ENCODE measurements around the gene MT2A. TPM values are rescaled to one million over a fixed set of nuclear protein-coding genes. Genes with fewer than 3 reads are reported as not detected.
A peak's percentile ranks its signal among the peaks of the same experiment; 100 is the strongest.

The MT2A gene
- total RNA-seq, 1 experiment from 2014 or later = 673 TPM

GRCh38 chr16:56643080-56643778, 34.8 kb downstream of the MT2A start:
- BruUV-seq (replicated peaks) = no TSS peak

GRCh38 chr16:56643833-56644232, 35.4 kb downstream of the MT2A start:
- no peaks in the 10 kb centered on the region for H3K9me3 ChIP-seq (ENCODE audit: control insufficient read depth, insufficient read depth, low read depth, low read length)
- H3K36me3 ChIP-seq (ENCODE audit: control insufficient read depth, insufficient read depth, low read length) = no peaks in the 10 kb centered on the region
- CTCF ChIA-PET = interaction anchor here (0.6 to 0.9 kb wide), 2 partner anchors 20 to 43 kb away, joined by 3 to 5 read pairs; no protein-coding TSS in a partner anchor
- POLR2A ChIA-PET = interaction anchor here (1.2 kb wide), 1 partner anchor 18 kb away, joined by 3 read pairs; the partner anchor contains the start of gene MT1E
- H3K4me3 ChIP-seq (ENCODE audit: low read depth in 2 of 2, low read length in 2 of 2) = peak overlapping the region; percentile 31 to 40
- H3K27me3 ChIP-seq (ENCODE audit: control insufficient read depth, insufficient read depth, low read length) = no peaks in the 10 kb centered on the region
- H3K4me1 ChIP-seq (ENCODE audit: control insufficient read depth, insufficient read depth, low read length) = peaks cover 16% of the 10 kb centered on the region
- H3K27ac ChIP-seq (ENCODE audit: low read length) = peak overlapping the region; percentile 54; the same call in 1 of the 2 replicates
- in situ Hi-C loops (cut with HindIII; ENCODE audit: low pct_unique_long_range_greater_than_20kb, low sequenced_read_pairs) = no loop called here
- no peak for ATAC-seq
- BruUV-seq (replicated peaks) = no TSS peak
- DNase-seq (ENCODE audit: low read depth, low spot score) = no peak
- TF ChIP-seq TCF7L2 (IDR thresholded peaks at IDR 0.05; ENCODE audit: low read depth, low read length) (no peak), REST (IDR thresholded peaks at IDR 0.05; ENCODE audit: insufficient read depth in 1 of 2, low read depth in 2 of 2, low read length in 1 of 2) (peak; percentile 57 to 77; a peak in 3 of 4 replicates), SIN3A (IDR thresholded peaks at IDR 0.05; ENCODE audit: borderline replicate concordance, insufficient read depth, low read depth, low read length) (no peak)
- TF ChIP-seq, protein P1, sequence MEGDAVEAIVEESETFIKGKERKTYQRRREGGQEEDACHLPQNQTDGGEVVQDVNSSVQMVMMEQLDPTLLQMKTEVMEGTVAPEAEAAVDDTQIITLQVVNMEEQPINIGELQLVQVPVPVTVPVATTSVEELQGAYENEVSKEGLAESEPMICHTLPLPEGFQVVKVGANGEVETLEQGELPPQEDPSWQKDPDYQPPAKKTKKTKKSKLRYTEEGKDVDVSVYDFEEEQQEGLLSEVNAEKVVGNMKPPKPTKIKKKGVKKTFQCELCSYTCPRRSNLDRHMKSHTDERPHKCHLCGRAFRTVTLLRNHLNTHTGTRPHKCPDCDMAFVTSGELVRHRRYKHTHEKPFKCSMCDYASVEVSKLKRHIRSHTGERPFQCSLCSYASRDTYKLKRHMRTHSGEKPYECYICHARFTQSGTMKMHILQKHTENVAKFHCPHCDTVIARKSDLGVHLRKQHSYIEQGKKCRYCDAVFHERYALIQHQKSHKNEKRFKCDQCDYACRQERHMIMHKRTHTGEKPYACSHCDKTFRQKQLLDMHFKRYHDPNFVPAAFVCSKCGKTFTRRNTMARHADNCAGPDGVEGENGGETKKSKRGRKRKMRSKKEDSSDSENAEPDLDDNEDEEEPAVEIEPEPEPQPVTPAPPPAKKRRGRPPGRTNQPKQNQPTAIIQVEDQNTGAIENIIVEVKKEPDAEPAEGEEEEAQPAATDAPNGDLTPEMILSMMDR (IDR thresholded peaks at IDR 0.05) = 0 out of 2 replicates have a peak, but pooled peaks have one; percentile 28
- intact Hi-C loops (cut with micrococcal nuclease; ENCODE audit: unreplicated experiment) = no loop called here

More at GRCh38 chr16:56643080-56643778, 34.8 kb downstream of the MT2A start:
- CTCF ChIA-PET = interaction anchor here (0.9 kb wide), 1 partner anchor 42 kb away, joined by 3 read pairs; no protein-coding TSS in a partner anchor
- no peaks in the 10 kb centered on the region for H3K36me3 ChIP-seq (ENCODE audit: control insufficient read depth, insufficient read depth, low read length)
- ATAC-seq (peak; percentile 98), DNase-seq (ENCODE audit: low read depth, low spot score) (no peak)
- in situ Hi-C loops (cut with HindIII; ENCODE audit: low pct_unique_long_range_greater_than_20kb, low sequenced_read_pairs) = no loop called here
- peak overlapping the region; percentile 54; the same call in 1 of the 2 replicates for H3K27ac ChIP-seq (ENCODE audit: low read length)
- no peak for TF ChIP-seq REST (IDR thresholded peaks at IDR 0.05; ENCODE audit: insufficient read depth in 1 of 2, low read depth in 2 of 2, low read length in 1 of 2)
- TF ChIP-seq, protein P1 (IDR thresholded peaks at IDR 0.05) = peak; percentile 67
- TF ChIP-seq TCF7L2 (IDR thresholded peaks at IDR 0.05; ENCODE audit: low read depth, low read length) = no peak
- no peaks in the 10 kb centered on the region for H3K27me3 ChIP-seq (ENCODE audit: control insufficient read depth, insufficient read depth, low read length)
- intact Hi-C loops (cut with micrococcal nuclease; ENCODE audit: unreplicated experiment) = no loop called here
- peaks cover 20% of the 10 kb centered on the region for H3K4me1 ChIP-seq (ENCODE audit: control insufficient read depth, insufficient read depth, low read length)
- POLR2A ChIA-PET = interaction anchor here (0.6 to 1.2 kb wide), 2 partner anchors 18 to 113 kb away, joined by 3 to 5 read pairs; partner anchors contain the start of gene MT1E
- H3K4me3 ChIP-seq (ENCODE audit: low read depth in 2 of 2, low read length in 2 of 2) = peak overlapping the region; percentile 31 to 40
- no peaks in the 10 kb centered on the region for H3K9me3 ChIP-seq (ENCODE audit: control insufficient read depth, insufficient read depth, low read depth, low read length)
